Endothelial cell of umbilical vein (primary cell): Measurements from ENCODE around the gene MYL3. TPM values are rescaled to one million over a fixed set of nuclear protein-coding genes. Genes with fewer than 3 reads are reported as not detected.

Source experiments
- BruUV-seq: library from RNA; stranded (reverse); fragments of 400-500 nt; replicated peaks from 2 replicates; lab custom pipeline; 2021; lab: Mats Ljungman, UMichigan
- CTCF ChIA-PET: fragments of 300-600, 350-600 bp; sonication (Branson Sonifier 250); formaldehyde crosslinking; loops from one replicate; lab custom pipeline; 2021; ENCODE audit warnings: antibody characterized with exemption, inconsistent platforms; lab: Charles Lee
- POLR2A ChIA-PET: fragments of 300-600, 350-600 bp; sonication (Branson Sonifier 250); formaldehyde crosslinking; loops from one replicate; lab custom pipeline; 2021; ENCODE audit warnings: antibody characterized with exemption, inconsistent platforms; lab: Charles Lee
- DNase-seq: peaks from one replicate; pipeline ENCODE4 v3.0.0-alpha.2; 2011; ENCODE audit warnings: low read depth, low spot score
- FAIRE-seq: peaks from 2 replicates; lab custom pipeline; 2011; peaks lifted over from hg19 to GRCh38; lab: Jason Lieb, UNC
- H2AFZ ChIP-seq: 2 replicates; pipeline ENCODE4 v1.6.0; 2012; ENCODE audit warnings: low read depth, low read length, control low read depth, inconsistent platforms
- H3K27ac ChIP-seq: 2 replicates; pipeline ENCODE4 v1.5.1; 2011; ENCODE audit warnings: low read depth, mild to moderate bottlenecking, control low read depth, low read length, moderate library complexity; ENCODE audit not compliant: insufficient read depth
- H3K27me3 ChIP-seq, 2 experiments: 2 replicates each; pipeline versions ENCODE4 v1.6.0 to v1.6.1; 2011; ENCODE audit warnings: low read length in 2 of 2, mixed read lengths in 1 of 2; ENCODE audit not compliant: control insufficient read depth in 2 of 2, insufficient read depth in 2 of 2
- H3K36me3 ChIP-seq, 2 experiments: 2 replicates in 1 of 2; 3 replicates in 1 of 2; pipeline ENCODE4 v1.5.1; 2011; ENCODE audit warnings: low read length in 2 of 2, mild to moderate bottlenecking in 1 of 2, moderate library complexity in 1 of 2; ENCODE audit not compliant: control insufficient read depth in 2 of 2, insufficient read depth in 2 of 2; ENCODE audit errors: extremely low read depth in 1 of 2
- H3K4me1 ChIP-seq: 3 replicates; pipeline ENCODE4 v1.5.1; 2011; ENCODE audit warnings: mild to moderate bottlenecking, low read length; ENCODE audit not compliant: control insufficient read depth, insufficient read depth; ENCODE audit errors: extremely low read depth
- H3K4me2 ChIP-seq: 2 replicates; pipeline ENCODE4 v1.6.1; 2011; ENCODE audit warnings: low read length, control low read depth, mixed read lengths; ENCODE audit not compliant: insufficient read depth
- H3K4me3 ChIP-seq, 3 experiments: fragments of 200-600 bp in 1 of 3; sonication (generic), shearing (Covaris generic) in 1 of 3; replicated peaks in 1 of 3; 2 replicates each; pipeline ENCODE4 v1.5.1; 2011 to 2016; ENCODE audit warnings: control low read depth in 3 of 3, low read length in 3 of 3, mild to moderate bottlenecking in 2 of 3, inconsistent platforms in 1 of 3, low read depth in 1 of 3, moderate library complexity in 1 of 3; ENCODE audit not compliant: insufficient read depth in 1 of 3
- H3K79me2 ChIP-seq: 2 replicates; pipeline ENCODE4 v1.6.0; 2012; ENCODE audit warnings: low read length, inconsistent platforms; ENCODE audit not compliant: control insufficient read depth, insufficient read depth
- H3K9ac ChIP-seq: replicated peaks from 2 replicates; pipeline ENCODE3; 2011; ENCODE audit warnings: low read length, control low read depth; ENCODE audit not compliant: insufficient read depth; ENCODE audit errors: extremely low read depth
- H3K9me1 ChIP-seq: replicated peaks from 3 replicates; pipeline ENCODE4 v1.6.0; 2011; ENCODE audit warnings: mild to moderate bottlenecking, low read length; ENCODE audit not compliant: control insufficient read depth, insufficient read depth; ENCODE audit errors: extremely low read depth
- H3K9me3 ChIP-seq: replicated peaks from 2 replicates; pipeline ENCODE4 v1.5.1; 2012; ENCODE audit warnings: low read length, inconsistent platforms; ENCODE audit not compliant: control insufficient read depth, insufficient read depth
- H4K20me1 ChIP-seq: replicated peaks from 2 replicates; pipeline ENCODE3; 2011; ENCODE audit warnings: mild to moderate bottlenecking, low read length; ENCODE audit not compliant: control insufficient read depth, insufficient read depth; ENCODE audit errors: extremely low read depth
- EZH2 ChIP-seq: IDR thresholded peaks from 2 replicates; pipeline ENCODE4 v1.6.1; 2012; ENCODE audit warnings: borderline replicate concordance, low read depth, mild to moderate bottlenecking, moderate library complexity, low read length, inconsistent platforms; ENCODE audit not compliant: severe bottlenecking
- FOS ChIP-seq: IDR thresholded peaks from 2 replicates; pipeline ENCODE4 v1.6.1; 2011; ENCODE audit warnings: mild to moderate bottlenecking, low read length, moderate library complexity, borderline replicate concordance; ENCODE audit not compliant: insufficient read depth
- GATA2 ChIP-seq: IDR thresholded peaks from 2 replicates; pipeline ENCODE4 v1.7.0; 2011; ENCODE audit warnings: low read depth, mild to moderate bottlenecking, moderate library complexity, mixed read lengths, low read length; ENCODE audit not compliant: insufficient read length, insufficient read depth
- JUN ChIP-seq: IDR thresholded peaks from 2 replicates; pipeline ENCODE4 v1.6.1; 2011; ENCODE audit warnings: borderline replicate concordance, low read depth; ENCODE audit not compliant: insufficient read length, insufficient read depth
- MYC ChIP-seq: IDR thresholded peaks from one replicate; pipeline ENCODE4 v1.6.1; 2011; ENCODE audit warnings: mild to moderate bottlenecking, low read depth, low read length
- POLR2A ChIP-seq: IDR thresholded peaks from 2 replicates; pipeline ENCODE4 v1.6.1; 2012; ENCODE audit warnings: low read depth, mild to moderate bottlenecking, control low read depth, low read length
- POLR2AphosphoS5 ChIP-seq: IDR thresholded peaks from 2 replicates; pipeline ENCODE4 v1.6.1; 2012; ENCODE audit warnings: low read depth, mild to moderate bottlenecking, control low read depth, low read length, moderate library complexity; ENCODE audit not compliant: insufficient read depth
- dilution Hi-C: fragments of 300-500 bp; cut with MboI; formaldehyde crosslinking; loops from one replicate; pipeline ENCODE4 v1.15.0; 2019; ENCODE audit warnings: low sequenced_read_pairs; ENCODE audit not compliant: extremely low pct_ligation_motif_present
- intact Hi-C: fragments of 100-400 bp; cut with micrococcal nuclease; formaldehyde crosslinking; loops from one replicate; pipeline ENCODE4 v1.10.0; 2022
- polyA plus RNA-seq, 4 experiments: library from polyadenylated mRNA; depleted of rRNA in 3 of 4; stranded (reverse) in 3 of 4; unstranded in 1 of 4; fragments of >200 nt; gene quantifications; 2 replicates each; pipeline versions ENCODE4 v1.2.1 to v1.2.3, GENCODE V29; 2011 to 2012; ENCODE audit warnings: missing spikeins in 1 of 4
- total RNA-seq: library from RNA; stranded (reverse); gene quantifications from 2 replicates; pipeline ENCODE4 v1.2.3, GENCODE V29; 2021
- TF ChIP-seq, protein P1 (sequence below), 2 donors: IDR thresholded peaks; 1 replicate in 1 of 2; 2 replicates in 1 of 2; pipeline ENCODE4 v1.5.1; 2011; ENCODE audit warnings: low read length in 2 of 2, mild to moderate bottlenecking in 2 of 2, moderate library complexity in 2 of 2, control low read depth in 1 of 2, inconsistent platforms in 1 of 2, low read depth in 1 of 2; ENCODE audit not compliant: insufficient read depth in 1 of 2; ENCODE audit errors: extremely low read depth in 1 of 2
- TF ChIP-seq, protein P2 (sequence below): IDR thresholded peaks from 2 replicates; pipeline ENCODE4 v1.6.1; 2011; ENCODE audit not compliant: insufficient read depth, insufficient read length

Gene MYL3
- total and polyA plus RNA-seq, 2 donors (not counting 3 experiments of a cell fraction or from before 2014, with no cell fraction given), result not detected

GRCh38 chr3:46901061-46901460 lies 37.8 kb upstream of the MYL3 start:
- Histone ChIP-seq H3K9me1 (no peaks in the 10 kb centered on the region), H3K4me1 (peaks cover 8% of the 10 kb centered on the region), H4K20me1 (no peaks in the 10 kb centered on the region), H3K4me3 (no peak overlapping the region), H3K79me2 (no peaks in the 10 kb centered on the region), H3K9me3 (no peaks in the 10 kb centered on the region), H3K9ac (no peak overlapping the region), H3K27me3 (no peaks in the 10 kb centered on the region), H3K27ac (no peak overlapping the region), H3K36me3 (no peaks in the 10 kb centered on the region), H3K4me2 (no peak overlapping the region), H2AFZ (no peak overlapping the region)
- TF ChIP-seq GATA2 (no peak), POLR2AphosphoS5 (no peak), FOS (no peak), EZH2 (no peak), POLR2A (no peak), MYC (no peak), JUN (no peak)
- TF ChIP-seq, protein P1, sequence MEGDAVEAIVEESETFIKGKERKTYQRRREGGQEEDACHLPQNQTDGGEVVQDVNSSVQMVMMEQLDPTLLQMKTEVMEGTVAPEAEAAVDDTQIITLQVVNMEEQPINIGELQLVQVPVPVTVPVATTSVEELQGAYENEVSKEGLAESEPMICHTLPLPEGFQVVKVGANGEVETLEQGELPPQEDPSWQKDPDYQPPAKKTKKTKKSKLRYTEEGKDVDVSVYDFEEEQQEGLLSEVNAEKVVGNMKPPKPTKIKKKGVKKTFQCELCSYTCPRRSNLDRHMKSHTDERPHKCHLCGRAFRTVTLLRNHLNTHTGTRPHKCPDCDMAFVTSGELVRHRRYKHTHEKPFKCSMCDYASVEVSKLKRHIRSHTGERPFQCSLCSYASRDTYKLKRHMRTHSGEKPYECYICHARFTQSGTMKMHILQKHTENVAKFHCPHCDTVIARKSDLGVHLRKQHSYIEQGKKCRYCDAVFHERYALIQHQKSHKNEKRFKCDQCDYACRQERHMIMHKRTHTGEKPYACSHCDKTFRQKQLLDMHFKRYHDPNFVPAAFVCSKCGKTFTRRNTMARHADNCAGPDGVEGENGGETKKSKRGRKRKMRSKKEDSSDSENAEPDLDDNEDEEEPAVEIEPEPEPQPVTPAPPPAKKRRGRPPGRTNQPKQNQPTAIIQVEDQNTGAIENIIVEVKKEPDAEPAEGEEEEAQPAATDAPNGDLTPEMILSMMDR (IDR thresholded peaks at IDR 0.05; ENCODE audit: extremely low read depth in 1 of 2, insufficient read depth in 1 of 2, low read depth in 1 of 2, low read length in 2 of 2), result no peak
- TF ChIP-seq, protein P2, sequence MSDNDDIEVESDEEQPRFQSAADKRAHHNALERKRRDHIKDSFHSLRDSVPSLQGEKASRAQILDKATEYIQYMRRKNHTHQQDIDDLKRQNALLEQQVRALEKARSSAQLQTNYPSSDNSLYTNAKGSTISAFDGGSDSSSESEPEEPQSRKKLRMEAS, result no peak
- BruUV-seq, result no TSS peak
- intact Hi-C loops, result no loop called here
- ChIA-PET POLR2A (no interaction called here), CTCF (interaction anchor here (0.6 to 2.4 kb wide), 6 partner anchors 8 to 963 kb away, joined by 3 to 15 read pairs (median 4); no protein-coding TSS in a partner anchor)
- DNase-seq, result no peak
- dilution Hi-C loops, result no loop called here
- no peak for FAIRE-seq
